ENCODE measurements around the gene GUCY1A2.

- TF ChIP-seq CTCF (IDR thresholded peaks at IDR 0.05; ENCODE audit: low read depth, low read length): no peak
- TF ChIP-seq POLR2A (IDR thresholded peaks at IDR 0.05; ENCODE audit: extremely low read depth, insufficient read length): no peak
- TF ChIP-seq MAX (IDR thresholded peaks at IDR 0.05; ENCODE audit: low read depth, low read length): no peak
- no peak for TF ChIP-seq MYC (IDR thresholded peaks at IDR 0.05; ENCODE audit: low read depth, low read length)
Observed at GRCh38 chr11:106679181-106679580, 339.1 kb downstream of the GUCY1A2 start.
